ENCODE results near the gene CEACAM16. TPM values are rescaled to one million over a fixed set of nuclear protein-coding genes. Genes with fewer than 3 reads are reported as not detected.
A peak's percentile ranks its signal among the peaks of the same experiment; 100 is the strongest.

The CEACAM16 gene
- total RNA-seq, 1 experiment from 2014 or later = not detected

GRCh38 chr19:44744871-44745332 is 46.0 kb downstream of the CEACAM16 start:
- no peak for DNase-seq (ENCODE audit: low read depth)

GRCh38 chr19:44745341-44745831 is 46.4 kb downstream of the CEACAM16 start:
- peak; percentile 43 for DNase-seq (ENCODE audit: low read depth)

GRCh38 chr19:44745887-44746600 is 47.1 kb downstream of the CEACAM16 start:
- DNase-seq (ENCODE audit: low read depth) = no peak

- DNase-seq (ENCODE audit: low read depth) = no peak
These were observed 47.6 kb downstream of the CEACAM16 start for GRCh38 chr19:44746616-44746945.

GRCh38 chr19:44746946-44747738 is 48.2 kb downstream of the CEACAM16 start:
- DNase-seq (ENCODE audit: low read depth) = peak; percentile 91

GRCh38 chr19:44747739-44748425 is 48.9 kb downstream of the CEACAM16 start:
- peak; percentile 77 for DNase-seq (ENCODE audit: low read depth)

GRCh38 chr19:44748426-44749254 is 49.7 kb downstream of the CEACAM16 start, which contains the start of gene BCL3:
Gene BCL3, plus strand, starts transcription at chr19:44748708. Its CDS starts 83 bp downstream, at chr19:44748791.
- no peak for DNase-seq (ENCODE audit: low read depth)

GRCh38 chr19:44749292-44749691 is 50.3 kb downstream of the CEACAM16 start:
- no peak for DNase-seq (ENCODE audit: low read depth)

- DNase-seq (ENCODE audit: low read depth) = no peak
These were observed 51.0 kb downstream of the CEACAM16 start for GRCh38 chr19:44749994-44750393.

GRCh38 chr19:44752123-44752815 is 53.3 kb downstream of the CEACAM16 start:
- DNase-seq (ENCODE audit: low read depth) = no peak

- peak; percentile 96 for DNase-seq (ENCODE audit: low read depth)
These were observed 54.1 kb downstream of the CEACAM16 start for GRCh38 chr19:44752816-44753625.

- no peak for DNase-seq (ENCODE audit: low read depth)
These were observed 54.6 kb downstream of the CEACAM16 start for GRCh38 chr19:44753626-44753931.

- DNase-seq (ENCODE audit: low read depth) = peak; percentile 67
These were observed 55.2 kb downstream of the CEACAM16 start for GRCh38 chr19:44753932-44754749.

- no peak for DNase-seq (ENCODE audit: low read depth)
These were observed 55.8 kb downstream of the CEACAM16 start for GRCh38 chr19:44754750-44755080.

- DNase-seq (ENCODE audit: low read depth) = no peak
These were observed 56.3 kb downstream of the CEACAM16 start for GRCh38 chr19:44755219-44755618.

- DNase-seq (ENCODE audit: low read depth) = no peak
These were observed 57.2 kb downstream of the CEACAM16 start for GRCh38 chr19:44756089-44756562.

- no peak for DNase-seq (ENCODE audit: low read depth)
These were observed 58.2 kb downstream of the CEACAM16 start for GRCh38 chr19:44757057-44757734.
